ENCODE measurements around the gene TEAD1.

DNA sequence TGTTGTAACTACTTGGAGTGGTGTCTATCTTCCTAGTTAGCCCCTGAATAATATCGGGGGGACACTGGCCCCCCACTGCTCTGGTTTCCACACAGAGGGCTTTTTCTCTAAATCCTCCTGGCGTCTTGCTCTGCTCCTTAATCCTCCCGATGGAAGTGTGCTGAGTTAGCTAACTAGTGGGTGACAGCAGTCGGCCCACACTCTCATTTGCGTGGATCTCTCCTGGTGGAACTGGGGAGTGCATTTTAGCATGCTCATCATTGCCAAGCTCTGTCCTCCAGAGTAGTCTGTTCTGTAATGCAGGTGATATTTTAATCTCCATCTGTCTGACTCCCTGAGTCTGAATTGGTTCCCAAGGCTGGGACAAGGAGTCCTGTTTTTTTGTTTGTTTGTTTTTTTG lies 288.8 kb downstream of the TEAD1 start:
- TF ChIP-seq POLR2A (IDR thresholded peaks at IDR 0.05), result no peak
- TF ChIP-seq, protein P1, sequence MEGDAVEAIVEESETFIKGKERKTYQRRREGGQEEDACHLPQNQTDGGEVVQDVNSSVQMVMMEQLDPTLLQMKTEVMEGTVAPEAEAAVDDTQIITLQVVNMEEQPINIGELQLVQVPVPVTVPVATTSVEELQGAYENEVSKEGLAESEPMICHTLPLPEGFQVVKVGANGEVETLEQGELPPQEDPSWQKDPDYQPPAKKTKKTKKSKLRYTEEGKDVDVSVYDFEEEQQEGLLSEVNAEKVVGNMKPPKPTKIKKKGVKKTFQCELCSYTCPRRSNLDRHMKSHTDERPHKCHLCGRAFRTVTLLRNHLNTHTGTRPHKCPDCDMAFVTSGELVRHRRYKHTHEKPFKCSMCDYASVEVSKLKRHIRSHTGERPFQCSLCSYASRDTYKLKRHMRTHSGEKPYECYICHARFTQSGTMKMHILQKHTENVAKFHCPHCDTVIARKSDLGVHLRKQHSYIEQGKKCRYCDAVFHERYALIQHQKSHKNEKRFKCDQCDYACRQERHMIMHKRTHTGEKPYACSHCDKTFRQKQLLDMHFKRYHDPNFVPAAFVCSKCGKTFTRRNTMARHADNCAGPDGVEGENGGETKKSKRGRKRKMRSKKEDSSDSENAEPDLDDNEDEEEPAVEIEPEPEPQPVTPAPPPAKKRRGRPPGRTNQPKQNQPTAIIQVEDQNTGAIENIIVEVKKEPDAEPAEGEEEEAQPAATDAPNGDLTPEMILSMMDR (IDR thresholded peaks at IDR 0.05), result no peak
- no peak for TF ChIP-seq EP300 (IDR thresholded peaks at IDR 0.05)
